AG08396 (cell line): ENCODE results near the gene TRAPPC14.
"Not testable (repeated sequence)": the region's sequence is repeated elsewhere in the genome, so short reads cannot be mapped to it uniquely, and the experiment has no call there.

Experiments
- DNase-seq: peaks from one replicate; pipeline ENCODE4 v3.0.0; 2012; ENCODE audit warnings: low spot score, mixed read lengths

TRAPPC14 gene, protein sequence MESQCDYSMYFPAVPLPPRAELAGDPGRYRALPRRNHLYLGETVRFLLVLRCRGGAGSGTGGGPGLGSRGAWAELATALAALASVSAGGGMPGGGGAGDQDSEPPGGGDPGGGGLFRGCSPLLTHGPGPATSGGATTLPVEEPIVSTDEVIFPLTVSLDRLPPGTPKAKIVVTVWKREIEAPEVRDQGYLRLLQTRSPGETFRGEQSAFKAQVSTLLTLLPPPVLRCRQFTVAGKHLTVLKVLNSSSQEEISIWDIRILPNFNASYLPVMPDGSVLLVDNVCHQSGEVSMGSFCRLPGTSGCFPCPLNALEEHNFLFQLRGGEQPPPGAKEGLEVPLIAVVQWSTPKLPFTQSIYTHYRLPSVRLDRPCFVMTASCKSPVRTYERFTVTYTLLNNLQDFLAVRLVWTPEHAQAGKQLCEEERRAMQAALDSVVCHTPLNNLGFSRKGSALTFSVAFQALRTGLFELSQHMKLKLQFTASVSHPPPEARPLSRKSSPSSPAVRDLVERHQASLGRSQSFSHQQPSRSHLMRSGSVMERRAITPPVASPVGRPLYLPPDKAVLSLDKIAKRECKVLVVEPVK

DNA sequence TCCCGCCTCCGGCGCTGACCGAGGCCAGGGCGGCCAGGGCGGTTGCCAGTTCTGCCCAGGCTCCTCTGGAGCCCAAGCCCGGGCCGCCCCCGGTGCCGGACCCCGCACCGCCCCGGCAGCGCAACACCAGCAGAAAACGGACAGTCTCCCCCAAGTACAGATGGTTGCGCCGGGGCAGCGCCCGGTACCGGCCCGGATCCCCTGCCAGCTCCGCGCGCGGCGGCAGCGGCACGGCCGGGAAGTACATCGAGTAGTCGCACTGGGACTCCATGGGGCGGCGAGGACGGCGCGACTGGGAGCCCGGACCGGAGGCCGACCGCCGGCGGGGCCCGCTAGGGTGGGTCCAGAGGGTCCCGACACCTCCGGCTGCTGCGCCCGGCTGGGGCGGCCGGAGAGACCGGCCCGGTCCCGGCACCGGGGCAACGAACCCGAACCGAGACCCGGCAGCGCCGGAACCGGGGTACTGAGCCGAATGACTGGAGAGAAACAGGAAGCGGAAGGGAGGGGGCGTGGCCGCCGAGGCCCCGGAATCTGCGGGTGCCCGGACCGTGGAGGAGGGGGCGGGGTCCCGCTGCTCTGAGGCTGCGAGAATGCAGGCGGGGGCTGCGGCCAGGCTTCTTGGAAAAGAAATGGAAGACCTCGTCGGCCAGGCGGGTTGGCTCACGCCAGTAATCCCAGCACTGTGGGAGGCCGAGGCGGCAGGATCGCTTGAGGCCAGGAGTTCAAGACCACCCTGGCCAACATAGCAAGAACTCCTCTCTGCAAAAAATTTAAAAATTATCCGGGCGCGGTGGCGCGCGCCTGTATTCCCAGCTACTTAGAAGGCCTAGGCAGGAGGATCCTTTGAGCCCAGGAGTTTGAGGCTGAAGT is at the start of gene TRAPPC14:
Gene TRAPPC14 (minus strand): TSS at position 495 of the 870 bp plus-strand sequence. CDS start 224 bp downstream, at position 271.
- peak; percentile 97 for DNase-seq

DNA sequence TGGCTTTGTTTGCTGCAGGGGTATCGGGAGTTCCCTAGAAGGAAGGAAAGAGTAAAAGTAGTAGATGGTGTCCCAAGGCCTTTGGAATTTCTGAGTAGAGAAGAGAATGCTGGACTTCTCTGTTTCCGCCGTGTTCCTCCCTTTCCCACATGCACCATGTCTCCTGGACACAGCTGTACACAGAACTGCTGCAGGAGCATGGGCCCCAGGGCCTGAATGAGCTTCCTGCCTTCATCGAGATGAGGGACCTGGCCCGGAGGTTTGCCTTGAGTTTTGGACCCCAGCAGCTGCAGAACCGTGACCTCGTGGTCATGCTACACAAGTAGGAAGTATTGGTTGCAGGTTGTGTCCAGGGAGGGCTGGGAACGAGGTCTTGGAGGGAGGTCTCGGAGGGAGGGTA is 45.9 kb upstream of the TRAPPC14 start:
- DNase-seq, result no peak

DNA sequence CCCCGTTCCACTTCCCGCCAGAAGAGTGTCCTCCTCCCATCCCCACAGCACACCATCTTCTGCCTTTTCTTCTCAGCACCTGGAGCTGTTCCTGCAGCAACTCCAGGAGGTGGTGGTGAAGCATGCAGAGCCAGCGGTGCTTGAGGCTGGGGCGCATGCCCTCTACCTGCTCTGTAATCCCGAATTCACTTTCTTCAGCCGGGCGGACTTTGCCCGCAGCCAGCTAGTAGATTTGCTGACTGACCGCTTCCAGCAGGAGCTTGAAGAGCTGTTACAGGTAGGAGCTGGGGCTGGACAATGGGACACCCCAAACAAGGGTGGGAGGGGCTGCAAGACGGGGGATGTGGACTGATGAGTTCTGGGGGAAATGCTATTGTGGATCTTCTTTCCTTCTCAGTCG is 42.2 kb upstream of the TRAPPC14 start:
- no peak for DNase-seq

DNA sequence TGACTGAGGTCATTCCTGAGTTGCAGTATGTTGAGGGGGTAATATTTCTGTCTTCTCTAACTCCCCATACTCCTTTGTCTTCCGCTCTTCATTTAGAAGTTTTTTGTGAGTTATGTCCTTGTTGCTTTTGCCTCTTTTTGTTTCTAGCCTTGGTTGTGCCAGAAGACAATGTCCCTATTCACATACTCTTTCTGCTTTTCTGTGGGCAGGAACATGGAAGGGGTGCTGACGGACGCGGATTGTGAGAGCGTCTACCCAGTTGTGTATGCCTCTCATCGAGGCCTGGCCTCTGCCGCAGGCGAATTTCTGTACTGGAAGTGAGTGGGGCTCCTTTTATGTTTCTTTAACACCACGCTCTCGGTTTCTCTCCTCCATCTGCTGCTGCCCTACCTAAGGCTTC is 39.7 kb upstream of the TRAPPC14 start:
- DNase-seq, result no peak

DNA sequence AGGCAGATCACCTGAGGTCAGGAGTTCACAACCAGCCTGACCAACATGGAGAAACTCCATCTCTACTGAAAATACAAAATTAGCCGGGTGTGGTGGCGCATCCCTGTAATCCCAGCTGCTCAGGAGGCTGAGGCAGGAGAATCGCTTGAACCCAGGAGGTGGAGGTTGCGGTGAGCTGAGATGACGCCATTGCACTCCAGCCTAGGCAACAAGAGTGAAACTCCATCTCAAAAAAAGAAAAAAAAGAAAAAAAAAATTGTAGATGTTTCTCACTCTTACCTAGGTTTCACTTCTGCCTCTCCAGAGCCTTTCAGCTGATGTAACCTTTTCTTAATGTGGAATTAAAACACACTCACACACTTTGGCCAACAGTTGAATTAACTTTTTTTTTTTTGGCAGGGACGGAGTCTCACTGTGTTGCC is 37.4 kb upstream of the TRAPPC14 start:
- not testable (repeated sequence) for DNase-seq

DNA sequence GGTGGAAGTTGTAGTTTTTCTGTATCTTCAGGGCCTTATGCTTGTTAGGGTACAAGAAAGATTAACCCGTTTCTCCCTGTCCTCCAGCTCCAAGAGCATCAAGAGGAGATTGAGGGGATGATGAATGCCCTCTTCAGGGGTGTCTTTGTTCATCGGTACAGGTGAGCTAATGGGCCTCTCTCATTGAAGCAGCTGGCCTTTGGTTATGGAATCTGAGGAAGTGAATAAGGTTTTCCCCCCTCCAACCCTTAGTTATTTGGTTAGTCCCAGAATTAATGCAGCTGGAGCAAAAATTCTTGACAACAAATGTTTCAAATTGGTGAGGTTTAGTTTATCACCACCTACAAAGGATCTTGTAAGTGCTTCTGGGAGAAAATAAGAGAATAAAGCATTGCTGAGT is 36.7 kb upstream of the TRAPPC14 start:
- DNase-seq, result no peak

DNA sequence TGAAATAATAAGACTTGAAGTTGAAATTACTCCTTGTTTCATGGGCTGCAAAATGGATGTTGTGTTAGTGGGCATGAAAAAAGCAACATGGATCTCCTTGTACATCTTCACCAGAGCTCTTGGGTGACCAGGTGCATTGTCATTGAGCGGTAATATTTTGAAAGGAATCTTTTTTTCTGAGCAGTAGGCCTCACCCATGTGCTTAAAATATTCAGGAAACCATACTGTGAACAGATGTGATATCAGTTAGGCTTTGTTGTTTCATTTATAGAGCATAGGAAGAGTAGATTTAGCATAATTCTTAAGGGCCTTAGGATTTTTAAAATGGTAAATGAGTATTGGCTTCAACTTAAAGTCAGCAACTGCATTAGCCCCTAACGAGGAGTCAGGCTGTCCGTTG is 34.4 kb upstream of the TRAPPC14 start:
- no peak for DNase-seq

DNA sequence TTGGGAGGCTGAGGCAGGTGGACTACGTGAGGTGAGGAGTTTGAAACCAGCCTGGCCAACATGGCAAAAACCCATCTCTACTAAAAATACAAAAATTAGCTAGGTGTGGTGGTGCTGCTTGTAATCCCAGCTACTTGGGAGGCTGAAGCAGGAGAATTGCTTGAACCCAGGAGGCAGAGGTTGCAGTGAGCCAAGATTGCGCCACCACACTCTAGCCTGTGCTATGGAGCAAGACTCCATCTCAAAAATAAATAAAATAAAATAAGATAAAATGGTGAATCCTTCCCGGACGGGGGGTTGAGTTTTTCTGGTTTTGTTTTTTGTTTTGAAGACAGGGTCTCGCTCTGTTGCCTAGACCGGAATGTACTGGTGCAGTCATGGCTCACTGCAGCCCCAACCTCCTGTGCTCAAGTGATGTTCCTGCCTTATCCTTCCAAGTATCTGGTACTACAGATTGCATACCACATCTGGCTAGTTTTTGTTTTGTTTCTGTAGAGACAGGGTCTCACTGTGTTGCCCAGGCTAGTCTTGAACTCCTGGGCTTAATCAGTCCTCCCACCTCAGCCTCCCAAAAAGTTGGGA is 33.8 kb upstream of the TRAPPC14 start:
- DNase-seq, result not testable (repeated sequence)

DNA sequence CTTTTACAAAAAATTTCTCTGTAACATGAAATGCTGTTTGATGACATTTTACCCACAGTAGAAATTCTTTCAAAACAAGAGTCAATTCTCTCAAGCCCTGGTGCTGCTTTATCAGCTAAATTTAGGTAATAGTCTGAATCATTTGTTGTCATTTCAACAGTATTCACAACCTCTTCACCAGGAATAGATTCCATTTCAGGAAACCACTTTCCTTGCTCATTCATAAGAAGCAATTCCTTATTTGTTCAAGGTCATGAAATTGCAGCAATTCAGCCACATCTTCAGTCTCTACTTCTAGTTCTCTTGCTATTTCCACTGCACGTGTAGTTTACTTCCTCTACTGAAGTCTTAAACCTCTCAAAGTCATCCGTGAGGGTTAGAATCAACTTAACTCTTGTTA is 33.3 kb upstream of the TRAPPC14 start:
- no peak for DNase-seq

DNA sequence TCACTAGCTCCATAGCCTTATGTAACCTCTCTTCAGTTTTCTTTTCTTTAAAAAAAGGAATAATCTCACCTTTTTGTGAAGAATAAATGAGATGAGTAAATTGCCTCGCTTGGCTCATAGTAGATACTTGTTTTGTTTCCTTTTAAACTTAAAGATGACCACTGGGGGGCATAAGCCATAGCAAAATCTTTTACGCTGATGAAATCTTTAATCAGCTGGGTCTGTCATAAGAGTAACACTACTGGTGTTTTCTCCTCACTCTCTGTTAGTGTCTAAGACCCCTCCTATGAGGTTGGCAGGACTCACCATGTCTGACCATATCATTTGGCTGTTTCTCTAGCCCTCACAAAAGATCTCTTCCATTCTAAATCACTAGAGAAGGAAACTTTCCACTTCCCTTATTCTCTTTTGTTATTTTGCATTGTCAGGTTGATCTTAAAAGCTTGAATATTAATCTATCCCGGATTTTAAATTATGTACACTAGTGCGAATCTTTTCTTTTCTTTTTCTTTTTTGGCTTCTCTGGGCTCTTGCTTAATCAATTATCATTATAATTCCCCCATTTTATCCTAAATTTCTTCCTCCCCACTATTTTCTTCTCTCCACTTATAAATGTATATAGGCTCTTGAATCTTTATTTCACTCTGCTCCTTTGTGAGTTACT is 31.7 kb upstream of the TRAPPC14 start:
- DNase-seq, result no peak

DNA sequence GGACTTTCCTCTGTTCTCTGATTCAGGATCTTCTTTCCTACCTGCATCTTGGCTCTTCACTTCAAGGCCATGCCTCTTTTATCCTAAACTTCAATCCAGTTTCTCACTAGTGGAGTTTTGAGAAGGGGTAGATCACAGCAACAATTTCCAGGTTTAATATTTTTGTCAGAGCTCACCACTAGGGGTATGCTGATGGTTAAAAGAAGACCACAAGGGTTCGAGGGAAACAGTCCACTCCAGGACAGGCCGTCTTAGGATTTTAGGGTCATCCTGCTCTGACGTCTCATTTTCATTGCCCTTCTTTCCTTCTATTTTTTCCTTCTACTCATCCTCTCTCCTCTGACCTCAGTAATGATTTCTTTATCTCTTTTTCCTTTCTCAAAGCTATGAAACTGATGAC is 30.5 kb upstream of the TRAPPC14 start:
- DNase-seq, result no peak

DNA sequence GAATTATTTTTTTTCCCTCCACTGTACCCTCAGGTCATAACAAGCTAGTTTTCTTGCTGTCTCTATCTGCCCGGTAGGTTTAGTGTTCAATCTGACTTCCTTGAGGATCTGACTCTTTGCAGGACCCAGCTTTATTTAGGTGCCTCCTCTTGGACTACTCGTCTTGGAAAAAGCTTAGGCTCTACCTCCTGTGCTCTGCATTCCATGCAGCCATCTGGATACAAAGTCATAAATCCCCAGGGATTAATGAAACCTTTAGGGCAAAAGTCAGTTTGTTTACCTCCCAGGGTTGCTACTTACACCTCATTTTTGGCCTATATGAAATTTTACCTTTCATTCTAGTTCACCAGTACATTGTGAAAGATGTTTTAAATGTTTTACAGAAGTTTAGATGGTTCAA is 27.2 kb upstream of the TRAPPC14 start:
- no peak for DNase-seq

DNA sequence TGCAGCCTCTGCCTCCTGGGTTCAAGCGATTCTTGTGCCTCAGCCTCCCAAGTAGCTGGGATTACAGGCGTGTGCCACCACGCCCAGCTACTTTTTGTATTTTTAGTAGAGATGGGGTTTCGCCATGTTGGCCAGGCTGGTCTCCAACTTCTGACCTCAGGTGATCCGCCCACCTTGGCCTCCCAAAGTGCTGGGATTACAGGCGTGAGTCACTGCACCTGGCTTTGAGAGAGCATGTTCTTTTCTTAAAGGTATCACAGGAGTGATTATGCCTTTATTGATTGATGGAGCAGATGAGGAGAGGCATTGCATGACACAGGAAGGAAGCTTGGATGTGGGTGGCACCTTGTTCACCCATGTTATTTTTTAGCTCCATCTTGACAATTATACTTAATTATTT is 24.6 kb upstream of the TRAPPC14 start:
- DNase-seq, result not testable (repeated sequence)

DNA sequence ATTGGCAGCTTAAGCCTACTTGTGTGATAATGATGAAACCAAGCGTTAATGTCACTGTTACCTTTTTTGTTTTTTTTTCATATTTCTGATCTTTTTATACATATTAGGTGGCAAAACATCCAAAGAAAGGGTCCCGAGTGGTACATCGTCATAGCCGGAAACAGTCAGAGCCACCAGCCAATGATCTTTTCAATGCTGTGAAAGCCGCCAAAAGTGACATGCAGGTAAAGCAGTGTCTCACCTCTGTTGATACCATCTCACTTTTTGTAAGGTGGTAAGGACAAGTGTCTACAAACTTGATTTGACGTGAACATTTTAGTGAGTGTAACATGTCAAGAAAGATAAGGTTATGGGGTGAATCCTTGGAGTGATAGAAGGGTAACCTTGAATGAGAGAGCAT is 24.1 kb upstream of the TRAPPC14 start:
- not testable (repeated sequence) for DNase-seq

DNA sequence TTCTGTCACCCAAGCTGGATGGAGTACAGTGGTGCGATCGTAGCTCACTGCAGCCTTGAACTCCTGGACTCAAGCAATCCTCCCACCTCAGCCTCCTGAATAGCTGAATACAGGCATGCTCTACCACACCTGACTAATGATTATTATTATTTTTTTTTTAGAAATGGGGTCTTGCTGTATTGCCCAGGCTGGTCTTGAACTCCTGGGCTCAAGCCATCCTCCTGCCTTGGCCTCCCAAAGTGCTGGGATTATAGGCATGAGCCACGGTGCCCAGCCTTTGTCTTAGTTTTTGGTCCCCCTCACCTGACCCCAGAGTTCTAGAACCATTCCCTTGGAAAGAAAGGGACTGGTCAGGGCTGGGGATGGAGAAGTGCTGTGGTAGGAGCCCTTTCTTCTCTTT is 21.6 kb upstream of the TRAPPC14 start:
- DNase-seq, result not testable (repeated sequence)

DNA sequence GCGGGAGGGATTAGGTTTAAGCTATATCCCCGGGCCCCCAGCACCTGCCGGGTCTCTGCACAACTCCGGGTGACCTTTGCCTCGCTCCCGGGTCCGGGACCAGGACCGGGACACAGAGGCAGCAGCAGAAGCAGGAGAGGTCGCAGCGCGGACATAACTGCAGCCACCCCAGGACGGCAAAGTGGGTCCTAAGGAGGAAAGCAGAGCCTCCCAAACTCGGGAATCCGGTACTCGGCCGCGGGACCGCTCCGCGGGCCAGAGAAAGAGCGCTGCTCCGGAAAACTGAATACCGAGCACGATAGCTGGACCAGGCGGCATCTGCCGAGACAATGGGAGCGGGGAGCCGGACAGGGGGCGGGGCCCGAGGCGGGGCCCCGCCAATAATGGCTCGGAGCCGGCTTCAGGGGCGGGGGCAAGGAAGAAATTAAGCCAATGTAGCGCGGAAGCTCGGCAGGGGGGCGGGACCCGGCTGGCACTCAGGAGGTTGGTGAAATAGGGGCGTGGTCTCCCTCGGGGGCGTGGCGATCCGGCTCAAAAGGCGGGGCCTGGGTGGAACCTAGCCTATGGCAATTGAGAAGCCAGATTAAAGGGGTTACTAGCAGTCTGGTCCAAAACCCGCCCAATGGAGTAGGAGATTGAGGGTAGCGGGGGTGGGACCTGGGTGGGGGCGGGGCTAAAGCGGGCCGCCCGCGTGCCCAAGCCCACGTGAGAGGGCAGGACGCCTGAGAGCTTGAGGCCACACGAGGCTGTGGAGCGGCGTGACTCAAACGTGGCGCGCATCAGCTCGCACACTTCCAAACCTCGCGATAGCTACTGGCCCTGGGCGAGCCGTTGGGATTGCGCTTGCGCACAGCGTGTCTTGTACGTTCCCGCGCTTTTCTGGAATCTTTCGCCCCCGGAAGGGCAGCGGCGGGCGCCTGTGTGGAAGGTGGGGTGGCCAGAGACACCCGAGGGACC is 18.8 kb upstream of the TRAPPC14 start, which contains the start of the genes GPC2 and STAG3:
Gene GPC2 (minus strand): TSS at position 337 of the 957 bp plus-strand sequence. CDS start 182 bp downstream, at position 155.
Gene STAG3 (plus strand): TSS at position 874 of the 957 bp plus-strand sequence. CDS start 2,639 bp downstream, outside the sequence.
- peak; percentile 96 for DNase-seq

DNA sequence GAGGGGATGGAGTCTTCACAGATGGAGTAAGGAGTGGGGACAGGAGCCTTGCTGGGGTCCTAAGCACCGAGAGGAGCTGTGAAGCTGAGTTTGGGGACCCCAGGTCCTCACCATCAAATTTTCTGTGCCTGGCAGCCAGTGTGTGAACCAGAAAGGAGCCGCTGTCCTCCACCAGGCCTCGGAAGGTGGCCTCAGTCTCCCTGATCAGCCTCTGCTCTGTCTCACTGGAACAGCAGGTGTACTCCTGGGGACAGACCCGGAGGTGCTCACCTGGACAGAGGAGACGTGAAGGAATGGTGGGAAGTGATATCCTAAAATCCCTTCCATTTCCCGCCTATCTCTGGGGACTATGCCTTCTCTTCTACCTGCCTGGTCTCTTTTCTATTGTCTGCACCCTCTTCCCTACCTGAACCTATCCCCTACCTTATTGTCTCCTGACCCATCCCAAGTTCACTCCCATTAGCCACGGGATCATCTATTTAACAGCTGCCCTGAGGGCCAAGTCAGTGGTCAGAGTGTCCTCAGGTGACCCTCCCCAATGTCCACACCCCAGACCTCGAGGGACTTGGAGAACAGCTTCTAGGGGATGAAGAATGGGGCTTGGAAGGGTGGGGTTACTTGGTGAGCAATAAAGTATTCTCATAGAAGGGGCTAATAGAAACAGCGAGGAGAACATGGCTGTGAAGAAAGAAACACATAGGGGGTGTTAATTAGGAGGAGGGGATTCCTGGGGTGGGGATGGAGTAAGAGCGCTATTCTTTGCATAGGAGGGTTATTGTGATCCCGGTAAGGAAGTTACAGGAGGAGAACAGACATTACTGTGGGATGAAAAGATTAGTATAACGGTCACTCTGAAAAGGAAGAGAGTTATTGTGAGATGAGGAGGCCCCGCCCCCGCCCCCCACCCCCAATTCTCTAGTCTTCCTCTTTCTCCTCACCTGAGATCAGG is 17.8 kb upstream of the TRAPPC14 start:
- DNase-seq, result no peak

DNA sequence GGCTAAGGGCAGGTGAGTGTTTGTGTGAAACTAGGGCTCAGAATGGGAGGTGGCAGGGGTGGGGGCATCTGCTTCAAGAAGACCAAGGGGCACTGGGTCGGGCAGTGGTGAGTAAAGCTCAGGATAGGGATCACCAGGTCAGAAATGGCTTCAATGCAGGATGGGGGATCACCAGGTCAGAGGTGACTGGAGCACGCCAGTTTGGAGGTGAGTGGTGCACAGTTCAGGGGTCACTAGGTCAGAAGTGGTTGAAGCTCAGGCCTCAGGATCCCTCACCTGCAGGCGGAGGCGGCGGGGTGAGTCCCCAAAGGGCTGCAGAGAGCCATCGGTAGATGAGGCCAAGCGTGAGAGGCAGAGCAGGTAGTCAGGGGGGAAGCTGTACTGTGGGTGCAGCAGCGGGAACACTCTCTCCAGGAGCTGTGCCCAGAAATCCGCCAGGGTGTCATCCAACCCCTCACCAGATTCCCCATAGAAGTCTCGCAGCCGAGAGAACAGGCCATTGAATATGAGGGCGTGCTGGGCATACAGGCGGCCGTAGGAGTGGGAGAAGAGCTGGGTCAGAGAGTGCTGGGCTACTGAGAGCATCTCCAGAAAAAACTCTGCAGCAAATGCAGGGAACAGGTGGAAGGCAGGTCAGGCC is 16.9 kb upstream of the TRAPPC14 start:
- DNase-seq, result no peak

DNA sequence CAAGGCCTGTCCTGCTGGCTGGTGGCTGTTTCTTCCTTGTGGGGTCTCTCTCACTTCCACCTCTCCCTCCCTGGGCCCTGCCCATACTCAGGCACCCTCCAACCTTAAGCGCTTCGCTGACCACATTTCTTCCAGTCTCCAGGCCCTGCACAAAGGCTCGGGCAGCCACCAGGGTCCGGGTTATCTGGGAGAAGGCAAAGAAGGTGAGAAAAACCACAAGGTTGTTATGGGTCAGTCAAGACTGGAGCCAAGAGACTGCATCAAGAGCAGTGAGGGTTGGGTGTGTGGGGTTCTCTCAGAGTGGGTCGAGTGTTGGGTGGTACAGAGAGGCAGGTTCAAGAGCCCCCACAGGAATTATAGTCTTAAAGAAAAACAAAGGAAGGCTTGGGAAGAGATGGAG is 16.1 kb upstream of the TRAPPC14 start:
- no peak for DNase-seq
